ENCODE results near the gene RPAIN.

Gene RPAIN

DNA sequence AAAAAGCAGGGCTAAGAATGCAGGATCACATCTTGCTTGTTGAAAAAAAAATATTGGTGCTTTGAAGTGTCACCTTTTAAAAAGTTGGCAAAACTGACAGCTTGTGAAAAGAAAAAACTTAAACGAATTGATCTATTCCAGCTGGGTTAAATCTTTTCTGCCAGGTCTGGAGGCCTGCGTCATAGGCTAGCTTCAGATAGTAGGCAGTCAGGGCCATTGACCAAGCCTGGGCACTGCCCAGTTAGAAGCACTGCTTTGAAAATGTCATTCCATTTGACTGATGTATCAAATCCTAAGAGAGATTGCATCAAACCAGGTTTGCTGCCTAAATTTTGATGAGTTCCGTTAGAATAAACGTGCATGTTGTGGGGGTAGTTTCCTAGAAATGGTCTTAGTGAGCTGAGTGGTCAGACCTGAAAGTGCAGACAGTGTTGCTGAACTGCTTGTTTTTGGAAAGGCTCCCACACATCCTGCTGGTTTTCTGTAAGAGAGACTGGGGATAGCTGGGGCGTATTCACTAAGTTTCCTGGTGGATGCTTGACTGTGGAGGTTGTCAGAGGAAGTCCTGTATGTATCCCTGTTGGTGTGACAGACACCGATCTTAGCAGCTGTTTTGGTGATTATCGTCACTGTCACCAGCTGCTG is 39.4 kb upstream of the RPAIN start:
- TF ChIP-seq, protein P1, sequence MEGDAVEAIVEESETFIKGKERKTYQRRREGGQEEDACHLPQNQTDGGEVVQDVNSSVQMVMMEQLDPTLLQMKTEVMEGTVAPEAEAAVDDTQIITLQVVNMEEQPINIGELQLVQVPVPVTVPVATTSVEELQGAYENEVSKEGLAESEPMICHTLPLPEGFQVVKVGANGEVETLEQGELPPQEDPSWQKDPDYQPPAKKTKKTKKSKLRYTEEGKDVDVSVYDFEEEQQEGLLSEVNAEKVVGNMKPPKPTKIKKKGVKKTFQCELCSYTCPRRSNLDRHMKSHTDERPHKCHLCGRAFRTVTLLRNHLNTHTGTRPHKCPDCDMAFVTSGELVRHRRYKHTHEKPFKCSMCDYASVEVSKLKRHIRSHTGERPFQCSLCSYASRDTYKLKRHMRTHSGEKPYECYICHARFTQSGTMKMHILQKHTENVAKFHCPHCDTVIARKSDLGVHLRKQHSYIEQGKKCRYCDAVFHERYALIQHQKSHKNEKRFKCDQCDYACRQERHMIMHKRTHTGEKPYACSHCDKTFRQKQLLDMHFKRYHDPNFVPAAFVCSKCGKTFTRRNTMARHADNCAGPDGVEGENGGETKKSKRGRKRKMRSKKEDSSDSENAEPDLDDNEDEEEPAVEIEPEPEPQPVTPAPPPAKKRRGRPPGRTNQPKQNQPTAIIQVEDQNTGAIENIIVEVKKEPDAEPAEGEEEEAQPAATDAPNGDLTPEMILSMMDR (IDR thresholded peaks at IDR 0.05; ENCODE audit: unreplicated experiment in 3 of 3), result no peak
- peak overlapping the region in 1 of 3 experiments; percentile 32 for H3K27ac Mint-ChIP-seq
- peaks cover 4% of the 10 kb centered on the region for H3K4me1 Mint-ChIP-seq
- H3K9me3 Mint-ChIP-seq, result no peaks in the 10 kb centered on the region
- H3K36me3 Mint-ChIP-seq (ENCODE audit: low read depth), result peaks cover 81% of the 10 kb centered on the region
- no peak overlapping the region for H3K4me3 Mint-ChIP-seq
- H3K27me3 Mint-ChIP-seq (ENCODE audit: low read depth), result no peaks in the 10 kb centered on the region

DNA sequence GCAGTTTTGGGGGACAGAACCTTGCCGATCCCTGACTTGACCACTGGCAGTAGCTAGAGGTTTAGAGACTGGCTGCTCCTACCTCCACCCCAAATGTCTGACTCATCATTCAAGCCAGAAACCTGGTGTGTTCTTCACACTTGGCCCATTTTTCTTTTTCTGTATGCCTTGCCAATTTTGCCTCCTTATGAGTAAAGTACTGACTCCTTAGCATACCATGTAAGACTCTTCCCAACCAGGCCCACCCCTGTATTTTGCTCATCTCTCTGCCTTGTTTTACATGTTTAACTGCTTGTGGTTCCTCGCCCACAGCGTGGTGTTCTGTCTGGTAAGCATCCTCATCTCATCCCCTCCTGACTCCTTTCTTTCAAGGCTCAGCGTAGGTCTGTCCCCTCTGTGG is 38.4 kb upstream of the RPAIN start:
- Mint-ChIP-seq H3K27ac (no peak overlapping the region), H3K4me3 (no peak overlapping the region), H3K36me3 (ENCODE audit: low read depth) (peaks cover 79% of the 10 kb centered on the region)

DNA sequence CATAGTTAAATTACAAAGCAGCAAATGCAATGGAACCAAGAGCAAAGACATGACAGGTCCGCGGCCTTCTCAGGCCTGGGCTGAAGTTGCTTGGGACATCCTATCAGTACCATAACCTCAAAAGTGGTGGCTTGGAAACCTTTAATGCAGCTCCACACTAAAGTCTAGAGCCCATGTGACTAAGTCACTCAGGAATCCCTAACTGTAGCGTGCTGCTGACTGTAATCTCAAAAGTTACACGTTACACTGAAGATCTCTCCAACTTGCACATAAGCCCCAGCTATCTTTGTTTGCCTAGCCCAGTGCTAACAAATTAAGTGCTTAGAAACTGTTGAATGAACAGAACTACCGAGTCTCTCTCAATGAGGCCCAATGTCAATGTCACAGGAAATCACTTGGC is 28.3 kb upstream of the RPAIN start:
- Mint-ChIP-seq H3K36me3 (ENCODE audit: low read depth) (peaks cover 65% of the 10 kb centered on the region), H3K27me3 (ENCODE audit: low read depth) (no peaks in the 10 kb centered on the region), H3K9me3 (no peaks in the 10 kb centered on the region), H3K27ac (no peak overlapping the region), H3K4me1 (no peaks in the 10 kb centered on the region), H3K4me3 (no peak overlapping the region)
- TF ChIP-seq, protein P1 (IDR thresholded peaks at IDR 0.05; ENCODE audit: unreplicated experiment in 3 of 3), result no peak

More for the DNA sequence above, 38.4 kb upstream of the RPAIN start:
- Mint-ChIP-seq H3K27me3 (ENCODE audit: low read depth) (no peaks in the 10 kb centered on the region), H3K4me1 (peaks cover 4% of the 10 kb centered on the region), H3K9me3 (no peaks in the 10 kb centered on the region)
- TF ChIP-seq, protein P1 (IDR thresholded peaks at IDR 0.05; ENCODE audit: unreplicated experiment in 3 of 3), result no peak

DNA sequence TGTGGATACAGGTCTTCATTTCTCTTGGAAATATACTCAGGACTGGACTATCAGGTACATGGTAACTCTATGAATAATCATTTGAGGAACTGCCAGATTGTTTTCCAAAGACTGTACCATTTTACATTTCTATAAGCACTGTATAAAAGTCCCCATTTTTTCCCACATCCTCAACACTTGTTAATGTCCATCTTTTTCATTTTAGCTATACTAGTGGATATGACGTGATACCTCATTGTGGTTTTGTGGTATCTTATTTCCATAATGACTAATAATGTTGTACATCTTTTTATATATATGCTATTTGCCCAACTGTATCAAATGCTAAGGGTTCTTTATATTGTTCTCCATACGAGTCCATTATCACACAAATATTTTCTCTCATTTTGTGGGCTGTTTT is 23.4 kb upstream of the RPAIN start:
- H3K27ac Mint-ChIP-seq, result no peak overlapping the region
- no peaks in the 10 kb centered on the region for H3K4me1 Mint-ChIP-seq
- TF ChIP-seq, protein P1 (IDR thresholded peaks at IDR 0.05; ENCODE audit: unreplicated experiment in 3 of 3), result no peak
- H3K36me3 Mint-ChIP-seq (ENCODE audit: low read depth), result peaks cover 71% of the 10 kb centered on the region
- H3K4me3 Mint-ChIP-seq, result no peak overlapping the region
- no peaks in the 10 kb centered on the region for H3K9me3 Mint-ChIP-seq
- no peaks in the 10 kb centered on the region for H3K27me3 Mint-ChIP-seq (ENCODE audit: low read depth)

DNA sequence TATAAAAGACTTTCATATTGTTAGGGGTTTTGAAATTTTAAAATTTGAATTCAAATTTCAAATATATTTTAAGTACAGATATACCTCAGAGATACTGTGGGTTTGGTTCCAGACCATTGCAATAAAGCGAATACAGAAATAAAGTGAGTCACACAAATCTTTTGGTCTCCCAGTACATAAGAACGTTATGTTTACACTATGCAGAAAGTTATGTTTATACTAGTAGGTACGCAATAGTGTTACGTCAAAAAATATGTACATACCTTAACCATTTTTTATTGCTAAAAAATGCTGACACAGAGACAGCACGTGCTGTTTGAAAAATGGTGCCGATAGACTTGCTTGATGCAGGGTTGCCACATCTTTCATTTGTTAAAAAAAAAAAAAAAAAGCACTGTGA is 20.2 kb upstream of the RPAIN start:
- Mint-ChIP-seq H3K27me3 (ENCODE audit: low read depth) (no peaks in the 10 kb centered on the region), H3K36me3 (ENCODE audit: low read depth) (peaks cover 64% of the 10 kb centered on the region), H3K9me3 (no peaks in the 10 kb centered on the region), H3K4me1 (no peaks in the 10 kb centered on the region), H3K27ac (no peak overlapping the region), H3K4me3 (no peak overlapping the region)
- TF ChIP-seq, protein P1 (IDR thresholded peaks at IDR 0.05; ENCODE audit: unreplicated experiment in 3 of 3), result no peak

DNA sequence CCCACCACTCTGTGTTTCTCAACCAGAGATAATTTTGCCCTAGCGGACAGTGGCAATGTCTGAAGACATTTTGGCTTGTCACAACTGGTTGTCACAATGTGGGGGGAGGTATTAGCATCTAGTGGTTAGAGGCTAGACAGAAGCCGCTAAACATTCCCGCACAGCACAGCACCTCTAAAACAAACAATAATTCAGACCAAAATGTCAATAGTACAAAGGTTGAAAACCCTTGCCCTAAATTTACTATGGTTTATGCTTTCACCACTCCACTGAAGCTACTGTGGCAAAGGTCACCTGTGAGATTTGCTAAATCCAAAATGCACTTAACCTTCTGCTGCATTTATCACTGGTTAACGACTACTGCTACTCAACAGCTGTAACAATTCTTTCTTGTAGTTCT is 14.6 kb upstream of the RPAIN start:
- Mint-ChIP-seq H3K27ac (peak overlapping the region in 1 of 3 experiments; percentile 59), H3K4me3 (no peak overlapping the region), H3K9me3 (no peaks in the 10 kb centered on the region), H3K4me1 (no peaks in the 10 kb centered on the region), H3K27me3 (ENCODE audit: low read depth) (no peaks in the 10 kb centered on the region), H3K36me3 (ENCODE audit: low read depth) (peaks cover 30% of the 10 kb centered on the region)
- TF ChIP-seq, protein P1 (IDR thresholded peaks at IDR 0.05; ENCODE audit: unreplicated experiment in 3 of 3), result no peak
